GM12892 (cell line): ENCODE results near the gene CLEC18C.

Experiments
- POLR2AphosphoS5 ChIP-seq: IDR thresholded peaks from 2 replicates; pipeline ENCODE4 v1.6.1; 2011; ENCODE audit warnings: low read depth, low read length, control low read depth
- TAF1 ChIP-seq: IDR thresholded peaks from 2 replicates; pipeline ENCODE4 v1.6.1; 2011; ENCODE audit warnings: low read depth, mild to moderate bottlenecking, control low read depth, low read length, borderline replicate concordance

- TF ChIP-seq TAF1: no peak
- TF ChIP-seq POLR2AphosphoS5: no peak
These were observed 15.2 kb upstream of the CLEC18C start for GRCh38 chr16:70158261-70158939.
